Endodermal cell (in vitro differentiated cells): ENCODE data around the gene SH3BP5. TPM values are rescaled to one million over a fixed set of nuclear protein-coding genes. Genes with fewer than 3 reads are reported as not detected.

Experiments
- DNase-seq: peaks from one replicate; pipeline ENCODE4 v3.0.0-alpha.2; 2017
- H3K27ac ChIP-seq: 2 replicates; pipeline ENCODE4 v1.5.1; 2013; ENCODE audit warnings: mild to moderate bottlenecking, low read depth, low read length, moderate library complexity
- H3K27me3 ChIP-seq: 2 replicates; pipeline ENCODE4 v1.6.1; 2013; ENCODE audit warnings: mild to moderate bottlenecking, low read length, moderate library complexity; ENCODE audit not compliant: insufficient read depth, control insufficient read depth, poor library complexity, severe bottlenecking
- H3K36me3 ChIP-seq: 2 replicates; pipeline ENCODE4 v1.7.0; 2013; ENCODE audit warnings: mild to moderate bottlenecking, low read length, moderate library complexity; ENCODE audit not compliant: control insufficient read depth, insufficient read depth
- H3K4me1 ChIP-seq: one replicate; pipeline ENCODE4 v1.7.0; 2013; ENCODE audit warnings: low read length; ENCODE audit not compliant: control insufficient read depth, insufficient read depth
- H3K4me3 ChIP-seq: 2 replicates; pipeline ENCODE4 v1.5.1; 2013; ENCODE audit warnings: mild to moderate bottlenecking, low read length, moderate library complexity
- H3K9ac ChIP-seq: 2 replicates; pipeline ENCODE4 v1.6.1; 2013; ENCODE audit warnings: mild to moderate bottlenecking, low read length, moderate library complexity; ENCODE audit not compliant: poor library complexity, severe bottlenecking; ENCODE audit errors: extremely low read depth
- H3K9me3 ChIP-seq: 2 replicates; pipeline ENCODE4 v1.6.1; 2013; ENCODE audit warnings: mild to moderate bottlenecking, low read length, moderate library complexity; ENCODE audit not compliant: control insufficient read depth
- H3K27ac Mint-ChIP-seq: 2 replicates; pipeline ENCODE4 v1.8.0; 2020; ENCODE audit warnings: mixed read lengths
- H3K27me3 Mint-ChIP-seq: 2 replicates; pipeline ENCODE4 v1.8.0; 2021; ENCODE audit warnings: mild to moderate bottlenecking, mixed read lengths; ENCODE audit not compliant: insufficient read depth
- H3K36me3 Mint-ChIP-seq: 2 replicates; pipeline ENCODE4 v1.8.0; 2020; ENCODE audit warnings: low read depth, mixed read lengths
- H3K4me1 Mint-ChIP-seq: 2 replicates; pipeline ENCODE4 v1.8.0; 2020; ENCODE audit warnings: mixed read lengths
- H3K4me3 Mint-ChIP-seq: 2 replicates; pipeline ENCODE4 v1.8.0; 2020; ENCODE audit warnings: mild to moderate bottlenecking, moderate library complexity, mixed read lengths
- H3K9me3 Mint-ChIP-seq: 2 replicates; pipeline ENCODE4 v1.8.0; 2020; ENCODE audit warnings: mild to moderate bottlenecking, mixed read lengths
- WGBS, 2 experiments: methylation state at CpG; one replicate each; pipeline versions ENCODE4 v1.1.5 to v1.1.7; 2013; ENCODE audit warnings: missing lambda C conversion rate in 2 of 2, mixed read lengths in 1 of 2; ENCODE audit not compliant: insufficient coverage in 1 of 2, insufficient read length in 1 of 2; 5-methylcytosine and 5-hydroxymethylcytosine counted together
- total RNA-seq, 2 donors: library from RNA; stranded (reverse); fragmentation: NEBNext Ultra II Directional in 1 of 2; extraction: Animal tissue kit (Norgen Biotek cat#: 25700) in 1 of 2; gene quantifications; 2 replicates in 1 of 2; 3 replicates in 1 of 2; pipeline ENCODE4 v1.2.1, GENCODE V29; 2021
- TF ChIP-seq, protein P1 (sequence below): fragments of 200-600 bp; sonication (generic); conservative IDR thresholded peaks from 2 replicates; pipeline ENCODE4 v1.5.0; 2021; ENCODE audit warnings: antibody characterized with exemption, mild to moderate bottlenecking

The SH3BP5 gene
- total RNA-seq, 2 donors from 2014 or later, result 25.8 to 30.3 TPM

DNA sequence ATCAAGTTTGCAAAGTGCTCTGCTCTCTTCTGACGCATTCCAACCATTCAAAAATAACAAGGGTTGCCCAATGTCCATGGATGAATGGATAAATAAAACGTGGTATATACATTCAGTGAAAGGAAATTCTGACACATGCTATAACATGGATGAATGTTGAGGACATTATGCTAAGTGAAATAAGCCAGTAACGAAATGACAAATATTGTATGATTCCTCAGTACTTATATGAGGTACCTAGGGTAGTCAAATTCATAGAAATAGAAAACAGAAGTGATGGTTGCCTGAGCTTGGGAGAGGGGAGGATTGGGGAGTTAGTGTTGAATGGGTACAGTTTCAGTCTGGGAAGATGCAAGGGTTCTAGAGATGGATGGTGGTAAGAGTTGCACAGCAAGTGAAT lies 33.9 kb downstream of the SH3BP5 start:
- no peaks in the 10 kb centered on the region for H3K4me1 ChIP-seq
- TF ChIP-seq, protein P1, sequence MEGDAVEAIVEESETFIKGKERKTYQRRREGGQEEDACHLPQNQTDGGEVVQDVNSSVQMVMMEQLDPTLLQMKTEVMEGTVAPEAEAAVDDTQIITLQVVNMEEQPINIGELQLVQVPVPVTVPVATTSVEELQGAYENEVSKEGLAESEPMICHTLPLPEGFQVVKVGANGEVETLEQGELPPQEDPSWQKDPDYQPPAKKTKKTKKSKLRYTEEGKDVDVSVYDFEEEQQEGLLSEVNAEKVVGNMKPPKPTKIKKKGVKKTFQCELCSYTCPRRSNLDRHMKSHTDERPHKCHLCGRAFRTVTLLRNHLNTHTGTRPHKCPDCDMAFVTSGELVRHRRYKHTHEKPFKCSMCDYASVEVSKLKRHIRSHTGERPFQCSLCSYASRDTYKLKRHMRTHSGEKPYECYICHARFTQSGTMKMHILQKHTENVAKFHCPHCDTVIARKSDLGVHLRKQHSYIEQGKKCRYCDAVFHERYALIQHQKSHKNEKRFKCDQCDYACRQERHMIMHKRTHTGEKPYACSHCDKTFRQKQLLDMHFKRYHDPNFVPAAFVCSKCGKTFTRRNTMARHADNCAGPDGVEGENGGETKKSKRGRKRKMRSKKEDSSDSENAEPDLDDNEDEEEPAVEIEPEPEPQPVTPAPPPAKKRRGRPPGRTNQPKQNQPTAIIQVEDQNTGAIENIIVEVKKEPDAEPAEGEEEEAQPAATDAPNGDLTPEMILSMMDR, result no peak
- no peak overlapping the region for H3K27ac ChIP-seq
- H3K4me3 ChIP-seq, result no peak overlapping the region
- no peaks in the 10 kb centered on the region for H3K9me3 ChIP-seq
- WGBS, 2 experiments, result 90 to 98% methylated on average over 3 of the region's 3 CpGs
- Mint-ChIP-seq H3K9me3 (no peaks in the 10 kb centered on the region), H3K27ac (no peak overlapping the region), H3K36me3 (peaks cover 31% of the 10 kb centered on the region), H3K4me1 (peaks cover 7% of the 10 kb centered on the region), H3K27me3 (no peaks in the 10 kb centered on the region), H3K4me3 (no peak overlapping the region)
- H3K27me3 ChIP-seq, result no peaks in the 10 kb centered on the region
- no peak overlapping the region for H3K9ac ChIP-seq
- peaks cover 31% of the 10 kb centered on the region for H3K36me3 ChIP-seq
- DNase-seq, result no peak

DNA sequence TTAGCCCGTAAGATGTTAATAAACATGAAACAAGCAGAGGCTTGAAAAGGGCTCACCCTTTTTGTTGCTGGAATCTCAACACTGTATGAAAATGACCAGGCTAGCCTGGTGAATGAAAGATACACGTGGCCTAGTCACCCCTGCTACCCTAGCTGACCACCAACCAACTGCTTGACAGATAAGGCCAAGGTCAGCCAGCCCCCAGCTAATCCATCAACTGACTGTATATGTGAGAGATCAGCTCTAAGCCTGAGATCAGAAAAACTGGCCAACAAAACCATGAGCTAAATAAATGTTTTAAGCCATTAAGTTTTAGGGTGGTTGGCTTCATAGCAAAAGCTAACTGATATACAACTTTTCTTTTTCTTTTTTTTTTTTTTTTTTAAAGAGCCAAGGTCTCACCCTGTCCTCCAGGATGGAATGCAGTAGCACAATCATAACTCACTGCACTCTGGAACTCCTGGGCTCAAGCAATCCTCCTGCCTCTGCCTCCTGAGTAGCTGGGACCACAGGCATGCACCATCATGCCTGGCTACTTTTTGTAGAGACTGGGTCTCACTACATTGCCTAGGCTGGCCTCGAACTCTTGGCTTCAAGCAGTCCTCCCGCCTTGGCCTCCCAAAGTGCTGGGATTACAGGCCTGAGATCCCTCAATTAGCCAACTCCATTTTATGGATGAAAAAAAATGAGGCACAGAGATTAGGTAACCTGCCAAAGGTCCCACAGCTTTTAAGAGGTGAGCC lies 34.6 kb downstream of the SH3BP5 start:
- Mint-ChIP-seq H3K27me3 (no peaks in the 10 kb centered on the region), H3K36me3 (peaks cover 24% of the 10 kb centered on the region), H3K4me1 (peaks cover 7% of the 10 kb centered on the region)

DNA sequence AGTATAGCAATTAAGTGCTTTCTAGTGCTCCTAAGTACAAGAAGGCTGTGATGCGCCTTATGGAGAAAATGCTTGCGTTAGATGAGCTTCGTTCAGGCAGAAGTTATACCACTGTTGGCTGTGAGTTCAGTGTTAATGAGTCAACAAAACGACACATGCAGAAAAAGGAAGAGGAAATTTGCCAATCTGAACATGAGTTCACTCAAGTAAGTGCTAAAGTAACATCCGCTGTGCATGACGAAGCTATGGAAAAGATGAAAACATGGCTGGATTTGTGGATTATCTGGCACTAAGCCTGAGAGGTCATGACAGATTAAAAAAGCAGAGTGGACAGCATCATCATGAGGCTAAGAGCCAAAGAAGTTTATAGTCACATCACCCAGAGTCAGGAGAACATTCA lies 36.9 kb downstream of the SH3BP5 start:
- no peak overlapping the region for H3K9ac ChIP-seq
- WGBS, 2 experiments, result 93 to 97% methylated on average over 5 to 6 of the region's 6 CpGs
- no peak for DNase-seq
- no peaks in the 10 kb centered on the region for H3K27me3 Mint-ChIP-seq
- H3K4me3 Mint-ChIP-seq, result no peak overlapping the region
- H3K9me3 ChIP-seq, result no peaks in the 10 kb centered on the region
- no peak overlapping the region for H3K4me3 ChIP-seq
- H3K27ac Mint-ChIP-seq, result no peak overlapping the region
- H3K27ac ChIP-seq, result no peak overlapping the region
- peaks cover 19% of the 10 kb centered on the region for H3K36me3 ChIP-seq
- peaks cover 12% of the 10 kb centered on the region for H3K4me1 Mint-ChIP-seq
- H3K36me3 Mint-ChIP-seq, result peaks cover 9% of the 10 kb centered on the region
- no peaks in the 10 kb centered on the region for H3K27me3 ChIP-seq
- TF ChIP-seq, protein P1, result no peak
- H3K4me1 ChIP-seq, result no peaks in the 10 kb centered on the region
- H3K9me3 Mint-ChIP-seq, result no peaks in the 10 kb centered on the region

More for the DNA sequence above, 34.6 kb downstream of the SH3BP5 start:
- WGBS, 2 experiments, result 85 to 89% methylated on average over 3 to 4 of the region's 4 CpGs
- no peak overlapping the region for H3K27ac ChIP-seq
- H3K9ac ChIP-seq, result no peak overlapping the region
- no peak for DNase-seq
- no peak overlapping the region for H3K4me3 ChIP-seq
- peaks cover 26% of the 10 kb centered on the region for H3K36me3 ChIP-seq
- no peaks in the 10 kb centered on the region for H3K27me3 ChIP-seq
- no peak overlapping the region for H3K27ac Mint-ChIP-seq
- no peak overlapping the region for H3K4me3 Mint-ChIP-seq
- no peaks in the 10 kb centered on the region for H3K9me3 ChIP-seq
- TF ChIP-seq, protein P1, result no peak
- H3K9me3 Mint-ChIP-seq, result no peaks in the 10 kb centered on the region
- no peaks in the 10 kb centered on the region for H3K4me1 ChIP-seq
